Smooth muscle cell (in vitro differentiated cells): ENCODE results near the gene MPC2. TPM values are rescaled to one million over a fixed set of nuclear protein-coding genes. Genes with fewer than 3 reads are reported as not detected.

Source experiments
- polyA plus RNA-seq: library from polyadenylated mRNA; unstranded; fragments of >200 nt; fragmentation: Nextera tagmentation; extraction: Ambion mirVana; gene quantifications from 2 replicates; pipeline ENCODE4 v1.2.1, GENCODE V29; 2016
- total RNA-seq: library from RNA; depleted of rRNA; stranded (reverse); fragments of >200 nt; gene quantifications from 2 replicates; pipeline ENCODE4 v1.2.3, GENCODE V29; 2014

The MPC2 gene
- total and polyA plus RNA-seq, 2 experiments from 2014 or later = 58.2 to 69.9 TPM

Other genes starting within 250 kb of the MPC2 start
- gene MPZL1, start 215.1 kb downstream of the MPC2 start, total RNA-seq = 250 and 264 TPM in 2 replicates
- 276 and 303 TPM in 2 replicates for gene MPZL1, start 215.1 kb downstream of the MPC2 start, polyA plus RNA-seq
- gene ADCY10, start 22.9 kb downstream of the MPC2 start, total RNA-seq = 0.18 TPM in 1 of 2 replicates, not detected in the other
- gene ADCY10, start 22.9 kb downstream of the MPC2 start, polyA plus RNA-seq = not detected in 2 replicates
- 30.0 and 34.9 TPM in 2 replicates for gene DCAF6, start 389 bp downstream of the MPC2 start, total RNA-seq
- gene DCAF6, start 389 bp downstream of the MPC2 start, polyA plus RNA-seq = 27.4 and 33.6 TPM in 2 replicates
- gene GPR161, start 199.9 kb upstream of the MPC2 start, total RNA-seq = 9.7 and 9.9 TPM in 2 replicates
- 23.3 and 25.4 TPM in 2 replicates for gene GPR161, start 199.9 kb upstream of the MPC2 start, polyA plus RNA-seq
- gene TIPRL, start 241.9 kb upstream of the MPC2 start, total RNA-seq = 33.4 and 45.9 TPM in 2 replicates
- gene TIPRL, start 241.9 kb upstream of the MPC2 start, polyA plus RNA-seq = 31.0 and 38.9 TPM in 2 replicates